CD4-positive, alpha-beta T cell treated with Interferon gamma for 1 hour (primary cell): Measurements from ENCODE around the gene GIT1.

Experiments
- DNase-seq: peaks from one replicate; pipeline ENCODE4 v3.0.0-alpha.2; 2020

The GIT1 gene

GRCh38 chr17:29615492-29616299 is 26.2 kb upstream of the GIT1 start:
- peak; percentile 85 for DNase-seq

- peak; percentile 72 for DNase-seq
These were observed 25.6 kb upstream of the GIT1 start for GRCh38 chr17:29615048-29615385.

GRCh38 chr17:29614349-29615047 is 25.1 kb upstream of the GIT1 start:
- no peak for DNase-seq

GRCh38 chr17:29613856-29614255 is 24.4 kb upstream of the GIT1 start:
- no peak for DNase-seq

GRCh38 chr17:29613352-29613837 is 23.9 kb upstream of the GIT1 start:
- DNase-seq = peak; percentile 86

- DNase-seq = no peak
These were observed 23.2 kb upstream of the GIT1 start for GRCh38 chr17:29612404-29613280.

GRCh38 chr17:29612094-29612403 is 22.6 kb upstream of the GIT1 start:
- no peak for DNase-seq

GRCh38 chr17:29611351-29612093 is 22.1 kb upstream of the GIT1 start:
- no peak for DNase-seq

GRCh38 chr17:29610395-29610794 is 20.9 kb upstream of the GIT1 start:
- no peak for DNase-seq

- DNase-seq = no peak
These were observed 19.5 kb upstream of the GIT1 start for GRCh38 chr17:29608986-29609385.

- no peak for DNase-seq
These were observed 18.2 kb upstream of the GIT1 start for GRCh38 chr17:29607557-29608195.

- no peak for DNase-seq
These were observed 13.7 kb upstream of the GIT1 start for GRCh38 chr17:29603109-29603674.

- no peak for DNase-seq
These were observed 8.1 kb upstream of the GIT1 start for GRCh38 chr17:29597361-29598172.

- no peak for DNase-seq
These were observed 7.4 kb upstream of the GIT1 start for GRCh38 chr17:29596811-29597210.

GRCh38 chr17:29595943-29596774 is 6.7 kb upstream of the GIT1 start:
- DNase-seq = no peak

GRCh38 chr17:29595107-29595942 is 5.9 kb upstream of the GIT1 start:
- DNase-seq = no peak

GRCh38 chr17:29594519-29595090 is 5.2 kb upstream of the GIT1 start:
- no peak for DNase-seq

GRCh38 chr17:29593591-29594518 is 4.4 kb upstream of the GIT1 start:
- no peak for DNase-seq
